Skeletal muscle satellite cell (primary cell): Measurements from ENCODE around the gene NOL4L.

Experiments
- H3K27me3 ChIP-seq: 2 replicates; pipeline ENCODE4 v1.7.0; 2013; ENCODE audit warnings: low read length; ENCODE audit not compliant: control insufficient read depth, insufficient read depth
- H3K36me3 ChIP-seq: 2 replicates; pipeline ENCODE4 v1.7.0; 2013; ENCODE audit warnings: mild to moderate bottlenecking, control low read depth, low read length; ENCODE audit not compliant: insufficient read depth
- H3K4me1 ChIP-seq: 2 replicates; pipeline ENCODE4 v1.7.0; 2013; ENCODE audit warnings: low read length; ENCODE audit not compliant: control insufficient read depth, insufficient read depth
- H3K4me2 ChIP-seq: 2 replicates; pipeline ENCODE4 v1.7.0; 2013; ENCODE audit warnings: mild to moderate bottlenecking, low read length
- H3K4me3 ChIP-seq: 2 replicates; pipeline ENCODE4 v1.7.0; 2013; ENCODE audit warnings: low read length
- H3K9ac ChIP-seq: 2 replicates; pipeline ENCODE4 v1.7.0; 2013; ENCODE audit warnings: mild to moderate bottlenecking, low read depth, low read length, moderate library complexity
- H3K9me3 ChIP-seq: replicated peaks from 2 replicates; pipeline ENCODE4 v1.7.0; 2013; ENCODE audit warnings: mild to moderate bottlenecking, control low read depth, low read length

The NOL4L gene

GRCh38 chr20:32512047-32512385 lies 73.1 kb downstream of the NOL4L start:
- Histone ChIP-seq H3K9ac (no peak overlapping the region), H3K9me3 (no peaks in the 10 kb centered on the region), H3K4me3 (no peak overlapping the region), H3K36me3 (no peaks in the 10 kb centered on the region), H3K4me1 (no peaks in the 10 kb centered on the region), H3K27me3 (peaks cover 65% of the 10 kb centered on the region), H3K4me2 (no peak overlapping the region)

GRCh38 chr20:32511358-32512046 lies 73.6 kb downstream of the NOL4L start:
- H3K9ac ChIP-seq, result no peak overlapping the region
- H3K27me3 ChIP-seq, result peaks cover 67% of the 10 kb centered on the region
- no peaks in the 10 kb centered on the region for H3K9me3 ChIP-seq
- no peaks in the 10 kb centered on the region for H3K36me3 ChIP-seq
- no peak overlapping the region for H3K4me2 ChIP-seq
- H3K4me3 ChIP-seq, result no peak overlapping the region
- no peaks in the 10 kb centered on the region for H3K4me1 ChIP-seq

GRCh38 chr20:32510601-32511357 lies 74.4 kb downstream of the NOL4L start:
- no peak overlapping the region for H3K4me2 ChIP-seq
- no peaks in the 10 kb centered on the region for H3K36me3 ChIP-seq
- peaks cover 65% of the 10 kb centered on the region for H3K27me3 ChIP-seq
- H3K4me3 ChIP-seq, result no peak overlapping the region
- no peak overlapping the region for H3K9ac ChIP-seq
- H3K9me3 ChIP-seq, result no peaks in the 10 kb centered on the region
- no peaks in the 10 kb centered on the region for H3K4me1 ChIP-seq

- H3K4me2 ChIP-seq, result no peak overlapping the region
- H3K9me3 ChIP-seq, result no peaks in the 10 kb centered on the region
- H3K27me3 ChIP-seq, result peaks cover 59% of the 10 kb centered on the region
- no peak overlapping the region for H3K9ac ChIP-seq
- H3K4me1 ChIP-seq, result no peaks in the 10 kb centered on the region
- no peaks in the 10 kb centered on the region for H3K36me3 ChIP-seq
- no peak overlapping the region for H3K4me3 ChIP-seq
These were observed 75.0 kb downstream of the NOL4L start for GRCh38 chr20:32510120-32510600.

GRCh38 chr20:32509639-32510066 lies 75.5 kb downstream of the NOL4L start:
- Histone ChIP-seq H3K4me3 (no peak overlapping the region), H3K27me3 (peaks cover 54% of the 10 kb centered on the region), H3K4me2 (no peak overlapping the region), H3K9me3 (no peaks in the 10 kb centered on the region), H3K36me3 (no peaks in the 10 kb centered on the region), H3K9ac (no peak overlapping the region), H3K4me1 (no peaks in the 10 kb centered on the region)

- Histone ChIP-seq H3K27me3 (peaks cover 51% of the 10 kb centered on the region), H3K4me2 (no peak overlapping the region), H3K9ac (no peak overlapping the region), H3K4me1 (no peaks in the 10 kb centered on the region), H3K36me3 (no peaks in the 10 kb centered on the region), H3K9me3 (no peaks in the 10 kb centered on the region), H3K4me3 (no peak overlapping the region)
These were observed 76.4 kb downstream of the NOL4L start for GRCh38 chr20:32508775-32509119.

- Histone ChIP-seq H3K27me3 (peaks cover 51% of the 10 kb centered on the region), H3K36me3 (no peaks in the 10 kb centered on the region), H3K4me2 (no peak overlapping the region), H3K4me3 (no peak overlapping the region), H3K9ac (no peak overlapping the region), H3K9me3 (no peaks in the 10 kb centered on the region), H3K4me1 (no peaks in the 10 kb centered on the region)
These were observed 76.9 kb downstream of the NOL4L start for GRCh38 chr20:32507998-32508774.

GRCh38 chr20:32506721-32507120 lies 78.4 kb downstream of the NOL4L start:
- peaks cover 4% of the 10 kb centered on the region for H3K4me1 ChIP-seq
- no peak overlapping the region for H3K9ac ChIP-seq
- H3K4me3 ChIP-seq, result no peak overlapping the region
- H3K36me3 ChIP-seq, result no peaks in the 10 kb centered on the region
- no peak overlapping the region for H3K4me2 ChIP-seq
- H3K9me3 ChIP-seq, result no peaks in the 10 kb centered on the region
- H3K27me3 ChIP-seq, result peaks cover 37% of the 10 kb centered on the region

GRCh38 chr20:32505723-32506473 lies 79.2 kb downstream of the NOL4L start:
- Histone ChIP-seq H3K36me3 (no peaks in the 10 kb centered on the region), H3K9ac (no peak overlapping the region), H3K4me1 (peaks cover 8% of the 10 kb centered on the region), H3K4me2 (no peak overlapping the region), H3K9me3 (no peaks in the 10 kb centered on the region), H3K27me3 (peaks cover 31% of the 10 kb centered on the region), H3K4me3 (no peak overlapping the region)

GRCh38 chr20:32501709-32502108 lies 83.4 kb downstream of the NOL4L start:
- Histone ChIP-seq H3K9ac (no peak overlapping the region), H3K4me1 (peaks cover 8% of the 10 kb centered on the region), H3K36me3 (no peaks in the 10 kb centered on the region), H3K4me2 (no peak overlapping the region), H3K27me3 (peaks cover 15% of the 10 kb centered on the region), H3K4me3 (no peak overlapping the region), H3K9me3 (no peaks in the 10 kb centered on the region)
